ENCODE data around the gene MRAS.

MRAS gene

GRCh38 chr3:138344754-138345153 lies 3.6 kb upstream of the MRAS start:
- DNase-seq: no peak

GRCh38 chr3:138348754-138349739 lies 668 bp downstream of the MRAS start:
- DNase-seq: no peak

DNA sequence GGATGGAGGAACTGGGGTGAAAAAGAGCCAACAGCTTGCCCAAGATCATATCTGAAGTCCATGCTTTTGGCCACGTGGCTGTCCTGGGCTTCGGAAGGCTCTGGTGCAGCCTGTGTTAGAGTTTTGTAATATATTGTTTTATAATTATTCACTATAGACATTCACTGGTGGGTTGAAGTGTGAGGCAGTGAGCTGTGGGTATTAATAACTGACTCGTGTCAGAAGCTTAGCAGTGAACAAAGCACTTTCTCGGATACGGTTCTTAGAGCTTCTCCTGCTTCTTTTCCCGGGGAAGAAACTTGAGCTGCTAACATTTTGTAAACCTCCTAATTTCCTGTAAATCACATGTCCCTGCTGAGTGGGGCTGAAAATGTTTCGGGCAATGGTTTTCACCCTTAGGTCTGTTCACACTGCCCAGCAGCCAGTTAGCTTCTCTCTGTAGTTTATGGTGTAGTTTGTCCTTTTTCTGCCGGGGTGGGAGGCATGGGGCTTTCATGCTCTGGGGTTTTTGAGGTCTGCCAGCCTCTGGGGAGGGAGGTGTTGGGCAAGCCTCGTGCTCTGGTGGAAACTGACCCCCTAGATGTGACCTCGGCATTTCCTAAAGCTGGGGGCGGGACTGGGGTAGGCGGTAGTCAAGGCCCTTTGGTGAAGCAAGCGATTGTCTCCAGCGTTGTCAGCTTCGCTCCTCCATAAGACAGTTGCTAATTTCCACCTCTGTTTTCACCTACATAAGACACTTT lies 1.7 kb downstream of the MRAS start:
- no peak for DNase-seq

GRCh38 chr3:138351151-138351550 lies 2.8 kb downstream of the MRAS start:
- DNase-seq: no peak

DNA sequence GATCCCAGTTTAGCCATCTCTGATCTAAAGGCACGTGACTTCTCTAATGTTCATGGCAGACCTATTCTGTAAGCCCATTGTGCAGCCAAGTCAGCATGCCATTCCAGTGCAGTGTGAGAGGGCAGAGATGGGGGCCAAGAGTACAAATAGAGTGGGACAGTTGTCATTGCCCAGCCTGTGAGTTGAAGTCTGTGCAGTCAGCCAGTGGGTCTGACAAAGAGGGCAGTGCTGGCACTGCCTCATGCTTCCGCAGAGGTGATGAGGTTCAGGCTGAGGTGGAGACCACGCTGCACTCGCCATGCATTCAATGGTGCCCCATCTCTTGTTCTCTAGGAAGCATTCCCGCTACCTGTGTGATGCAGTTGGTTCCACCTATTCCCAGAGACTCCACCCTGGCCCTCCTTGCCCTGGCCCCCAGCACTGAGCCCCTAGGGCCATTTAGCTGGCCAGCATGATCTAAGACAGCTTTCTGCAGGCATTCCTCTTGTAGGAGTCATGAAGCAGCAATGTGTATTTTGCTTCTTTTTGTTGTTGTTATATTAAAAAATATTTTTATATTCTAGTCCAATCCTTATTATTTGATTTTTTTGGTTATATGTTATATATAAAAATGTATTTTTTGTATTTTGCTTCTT lies 3.7 kb downstream of the MRAS start:
- DNase-seq: no peak

DNA sequence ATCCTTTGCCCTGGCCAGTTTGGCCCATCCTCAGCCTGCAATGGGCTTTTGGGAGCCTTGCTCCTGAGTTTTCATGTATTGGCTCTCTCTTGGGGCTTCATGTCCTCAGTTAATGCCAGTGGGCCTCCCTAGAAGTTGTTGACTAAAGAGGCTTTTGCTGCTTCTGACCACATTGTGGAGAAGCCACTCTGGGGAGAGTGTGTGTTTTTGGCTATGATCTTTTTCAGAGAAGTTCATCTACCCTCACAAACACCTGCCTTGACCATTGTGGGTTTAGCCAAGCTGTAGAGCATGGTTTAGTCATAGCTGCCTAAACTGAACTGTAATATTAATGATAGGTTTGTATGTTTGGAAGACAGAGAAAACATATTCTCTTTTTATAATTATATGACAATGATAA lies 6.0 kb downstream of the MRAS start:
- DNase-seq: no peak

DNA sequence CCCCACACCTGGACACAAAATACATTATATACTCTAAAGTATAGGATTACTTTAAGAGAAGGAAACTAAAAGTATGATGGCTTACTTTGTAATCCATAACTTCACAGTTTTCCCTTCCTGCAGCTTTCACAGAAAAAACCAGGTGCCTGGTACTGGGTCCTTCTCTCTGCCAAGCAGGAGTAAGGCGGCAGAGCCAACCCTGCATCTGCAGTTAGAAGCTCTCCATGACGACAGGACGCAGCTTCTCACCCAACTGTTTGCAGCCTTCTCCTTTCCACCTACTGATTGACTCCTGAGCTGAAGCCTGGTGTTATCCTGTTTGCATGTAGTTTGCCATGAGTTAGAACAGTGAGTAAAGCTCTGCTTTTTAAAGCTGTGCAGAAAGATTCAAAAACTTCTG lies 6.7 kb downstream of the MRAS start:
- DNase-seq: no peak

DNA sequence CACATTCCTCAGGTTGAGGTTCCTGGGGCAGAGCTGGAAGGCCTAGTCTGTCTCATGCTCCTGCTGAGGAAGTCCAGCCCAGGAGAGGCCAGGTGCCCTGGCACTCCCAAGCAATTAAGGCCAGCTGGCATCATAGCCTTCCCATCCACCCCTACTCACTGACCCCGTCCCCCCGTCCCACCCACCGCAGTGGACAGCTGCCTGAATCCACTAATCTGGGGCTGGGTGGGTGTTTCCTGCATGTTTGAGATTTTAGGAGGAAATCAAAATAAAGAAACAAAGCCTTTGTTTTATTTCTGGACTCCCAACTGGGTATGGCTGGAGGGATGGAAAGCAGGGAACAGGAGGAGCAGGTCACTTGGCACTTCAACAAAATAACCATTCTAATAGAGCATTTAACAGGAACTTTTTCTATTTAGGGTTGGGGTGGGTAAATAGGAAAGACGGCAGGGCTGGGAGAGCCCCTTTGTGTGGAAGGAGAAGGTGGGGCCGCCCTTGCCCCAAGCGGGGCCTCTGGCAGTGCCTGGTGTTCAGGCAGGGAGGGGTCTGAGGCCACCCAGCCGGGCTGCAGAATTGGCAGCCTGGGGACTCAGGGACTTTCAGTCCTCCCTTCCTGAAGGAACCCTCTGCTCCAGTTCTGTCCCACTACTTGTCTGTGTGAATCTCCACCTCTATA lies 8.5 kb downstream of the MRAS start:
- no peak for DNase-seq

GRCh38 chr3:138359148-138359918 lies 11.0 kb downstream of the MRAS start:
- DNase-seq: no peak

DNA sequence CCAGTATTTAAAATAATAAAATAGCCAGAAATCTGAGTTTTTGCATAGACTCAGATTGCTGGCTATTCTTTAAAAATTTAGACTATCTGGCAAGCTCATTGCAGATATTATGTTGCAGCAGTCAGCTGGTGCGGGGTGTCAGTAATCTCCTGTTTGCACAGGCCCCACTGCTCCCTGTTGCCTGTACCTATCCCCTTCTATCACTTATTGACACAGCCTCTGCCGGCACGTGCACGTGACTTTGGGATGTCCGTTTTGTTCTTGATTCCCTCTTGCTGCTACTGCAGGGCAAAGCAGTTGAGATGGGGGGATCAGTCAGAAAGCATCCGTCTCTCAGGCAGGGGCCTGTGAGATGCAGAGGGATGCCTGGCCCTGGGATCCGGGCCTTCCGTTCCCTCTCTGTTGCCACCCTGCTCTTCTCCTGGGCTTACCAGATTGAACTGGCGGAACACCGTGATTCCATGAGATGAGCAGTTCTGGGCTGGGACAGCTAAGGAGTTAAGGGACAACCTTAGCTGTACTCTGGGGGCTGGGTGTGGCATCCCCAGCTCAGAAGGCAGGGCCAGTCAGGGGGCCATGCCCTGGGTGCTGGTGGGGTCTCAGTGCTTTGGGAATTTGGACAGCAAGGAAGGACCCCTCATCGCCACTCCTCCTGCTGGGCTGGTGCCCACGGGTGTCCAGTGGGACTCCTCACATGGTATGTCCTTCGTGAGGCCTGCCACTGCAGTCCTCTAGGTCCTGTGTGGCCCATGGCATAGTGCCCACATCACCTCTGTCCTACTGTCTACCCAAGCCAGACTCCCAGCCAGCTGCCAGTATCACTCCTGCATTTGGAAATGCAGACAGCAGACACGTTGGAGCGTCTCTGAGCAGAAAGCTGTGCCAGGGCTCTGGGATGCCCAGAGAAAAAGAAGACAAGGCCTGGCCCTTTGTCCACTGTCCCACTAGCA lies 11.8 kb downstream of the MRAS start:
- no peak for DNase-seq

- no peak for DNase-seq
Measured at GRCh38 chr3:138360869-138361525, 12.6 kb downstream of the MRAS start.

GRCh38 chr3:138361561-138361971 lies 13.2 kb downstream of the MRAS start:
- DNase-seq: no peak

- DNase-seq: no peak
Measured at GRCh38 chr3:138362538-138362937, 14.2 kb downstream of the MRAS start.

DNA sequence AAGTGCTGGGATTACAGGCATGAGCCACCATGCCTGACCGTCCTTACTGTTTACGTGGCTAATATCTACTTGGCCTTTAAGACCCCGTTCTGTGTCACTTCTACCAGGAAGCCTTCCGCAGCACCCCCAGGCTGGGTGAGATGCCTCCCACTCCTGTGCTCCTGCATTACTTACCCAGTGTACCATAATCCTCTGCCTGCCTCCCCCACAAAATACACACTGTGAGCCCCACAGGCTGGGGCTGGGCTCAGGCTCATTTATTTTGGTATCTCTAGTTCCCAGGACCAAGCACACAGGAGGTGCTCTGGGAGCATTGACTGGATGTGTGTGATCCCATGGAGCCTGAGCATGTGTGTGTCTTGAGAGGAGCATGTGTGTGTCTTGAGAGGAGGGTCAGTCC lies 14.9 kb downstream of the MRAS start:
- no peak for DNase-seq

DNA sequence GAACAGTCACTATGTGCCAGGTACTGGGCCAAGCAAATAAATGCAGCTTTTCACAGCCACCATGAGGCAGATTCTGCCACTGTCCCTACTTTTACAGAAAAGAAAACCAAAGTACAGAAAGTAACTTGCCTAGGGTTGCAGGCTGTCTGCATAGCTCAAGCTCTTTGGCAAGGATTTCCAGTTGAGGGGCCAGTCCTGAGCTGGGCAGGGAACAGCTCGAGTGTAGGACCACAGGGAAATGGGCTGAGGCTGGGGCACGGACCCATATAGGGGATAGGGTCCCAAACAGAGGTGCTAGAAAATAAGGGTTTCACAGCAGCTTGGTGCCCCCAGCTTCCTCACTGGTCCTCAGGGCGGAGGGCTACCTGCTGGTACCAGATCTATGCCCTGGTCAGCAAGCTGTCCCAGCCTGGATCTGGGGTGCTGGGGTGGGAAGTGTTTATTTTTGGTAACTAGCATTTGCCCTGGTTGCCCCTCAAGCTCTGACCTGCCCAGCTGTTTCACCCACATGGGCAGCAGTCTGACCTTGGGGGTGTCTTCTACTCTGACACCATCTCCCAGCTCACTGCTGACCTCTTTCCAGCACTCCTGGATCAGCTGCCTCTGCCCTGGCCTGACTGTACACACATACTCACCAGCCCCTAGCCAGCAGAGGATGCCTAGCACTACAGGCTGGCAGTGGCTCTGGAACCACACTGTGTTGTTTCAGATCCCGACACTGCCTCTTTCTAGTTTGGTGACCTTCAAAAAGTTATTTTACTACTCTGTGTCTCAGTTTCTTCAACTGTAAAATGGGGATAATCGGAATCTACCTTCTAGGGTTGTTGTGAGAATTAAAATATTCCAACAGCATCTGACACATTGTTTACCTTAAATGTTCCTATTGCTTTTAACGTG lies 16.2 kb downstream of the MRAS start:
- no peak for DNase-seq

- DNase-seq: no peak
Measured at GRCh38 chr3:138365253-138365555, 16.8 kb downstream of the MRAS start.

DNA sequence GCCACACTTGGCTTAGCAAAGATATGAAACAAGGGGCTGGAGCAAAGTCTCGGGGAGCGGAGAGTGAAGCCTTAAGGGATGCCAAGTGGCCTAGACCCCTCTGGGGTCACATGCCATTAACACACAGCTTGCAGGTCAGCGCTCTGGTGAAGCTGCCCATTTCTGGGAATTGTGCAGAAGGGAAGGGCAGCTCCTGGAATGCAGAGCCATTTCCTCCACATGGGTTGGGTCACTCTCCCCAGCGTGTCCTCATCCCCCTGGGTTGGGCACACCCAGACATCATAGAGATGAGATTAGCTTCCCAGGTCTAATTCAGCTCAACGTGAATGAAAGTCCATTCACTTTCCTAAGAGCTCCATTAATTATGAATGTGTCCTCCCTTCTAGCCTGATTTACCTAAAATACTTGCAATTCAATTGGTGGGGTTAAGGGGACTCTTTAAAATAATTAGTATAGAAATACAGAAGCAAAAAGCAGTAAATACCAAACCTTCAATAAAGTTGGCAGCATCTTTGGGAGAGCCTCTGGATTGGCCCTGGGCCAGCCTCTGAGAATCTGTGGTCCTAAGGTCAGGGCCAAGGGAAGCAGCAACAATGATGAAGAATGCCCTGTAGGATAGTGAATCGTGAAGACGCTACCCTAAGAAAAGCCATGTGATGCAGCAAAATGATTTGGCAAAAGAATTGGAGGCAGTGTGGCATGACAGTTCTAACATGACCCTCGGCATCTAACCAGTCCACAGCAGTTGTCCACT lies 17.8 kb downstream of the MRAS start:
- DNase-seq: no peak

DNA sequence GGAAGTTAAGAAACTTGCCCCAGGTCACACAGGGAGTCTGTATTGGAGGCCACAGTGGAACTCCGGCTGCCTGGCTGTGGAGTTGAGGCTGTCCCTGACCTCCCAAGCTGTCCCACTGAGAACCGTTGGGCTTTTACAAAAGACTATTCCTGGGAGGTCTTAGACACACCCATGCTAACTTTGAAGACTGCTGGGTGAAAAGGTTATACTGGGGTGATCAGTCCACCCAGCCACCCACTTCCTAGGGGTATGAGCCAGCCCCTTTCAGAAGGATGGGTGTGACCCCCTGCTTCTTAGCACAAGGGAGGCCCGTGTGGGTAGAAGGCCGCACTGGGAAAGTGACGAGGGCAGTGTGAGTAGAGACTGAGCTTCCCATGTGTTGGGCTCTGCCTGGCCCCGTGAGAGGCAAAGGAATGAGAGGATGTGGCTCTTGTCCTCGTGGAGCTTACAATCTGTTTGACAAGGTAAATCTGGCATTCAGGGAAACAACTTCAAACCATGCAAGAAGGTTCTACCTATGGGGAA lies 19.0 kb downstream of the MRAS start:
- DNase-seq: no peak

DNA sequence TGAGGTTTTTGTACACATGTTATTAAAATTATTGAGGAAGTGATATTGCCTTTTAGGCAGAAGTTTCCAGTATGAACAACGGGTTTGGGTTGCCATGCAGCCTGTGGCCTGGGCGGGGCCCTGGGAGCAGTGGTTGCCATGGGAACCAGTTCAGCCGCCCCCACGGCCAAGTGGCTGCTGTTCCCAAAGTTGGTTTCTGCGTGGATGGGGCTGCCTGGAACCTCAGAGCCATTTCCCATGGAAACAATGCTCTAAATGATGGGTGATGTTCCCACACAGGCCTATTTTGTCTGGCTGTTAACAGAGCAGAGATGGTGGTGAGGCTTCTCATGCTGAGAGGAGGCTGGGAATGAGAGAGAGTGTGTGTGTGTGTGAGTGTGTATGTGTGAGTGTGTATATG lies 19.5 kb downstream of the MRAS start:
- no peak for DNase-seq
